Omental fat pad (tissue), 4 donors: ENCODE measurements around the gene ASB12. TPM values are rescaled to one million over a fixed set of nuclear protein-coding genes. Genes with fewer than 3 reads are reported as not detected.

Source experiments
- ATAC-seq: fragments of 150-250 bp; one replicate; pipeline ENCODE4 v1.9.1; 2016; ENCODE audit warnings: mild to moderate bottlenecking, moderate library complexity; ENCODE audit not compliant: low FRiP score
- DNase-seq: peaks from one replicate; pipeline ENCODE4 v3.0.0-alpha.2; 2019; ENCODE audit warnings: low spot score
- total RNA-seq, 4 donors: library from RNA; depleted of rRNA; stranded (reverse); fragments of >200 nt; gene quantifications; one replicate each; pipeline ENCODE4 v1.1.0, GENCODE V29; 2016
- TF ChIP-seq, protein P1 (sequence below), 3 donors: fragments of 450-650 bp; IDR thresholded peaks; one replicate each; pipeline ENCODE4 v1.5.1; 2016 to 2017; ENCODE audit warnings: antibody characterized with exemption in 3 of 3, mild to moderate bottlenecking in 3 of 3, moderate library complexity in 2 of 3

The ASB12 gene
- total RNA-seq, 4 donors from 2014 or later, result not detected

DNA sequence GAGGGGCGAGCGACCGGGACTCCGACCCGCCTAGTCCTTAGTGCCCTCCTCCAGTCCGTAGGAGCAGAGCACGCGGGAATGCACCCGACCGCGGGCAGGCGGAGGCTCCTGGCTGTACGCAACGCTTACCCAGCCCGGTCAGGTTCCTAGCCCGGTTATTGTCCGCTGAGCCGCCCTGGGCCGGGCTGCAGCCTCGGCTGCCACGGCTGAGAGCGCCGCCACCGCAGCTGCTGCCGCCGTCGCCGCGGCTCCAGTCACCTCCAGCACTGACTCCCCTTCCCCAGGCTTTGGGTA lies 25.0 kb downstream of the ASB12 start, which contains the start of gene AMER1:
AMER1 (minus strand) TSS at position 268 of the 294 bp plus-strand sequence. CDS start 12,422 bp downstream, outside the sequence.
- DNase-seq (no peak), ATAC-seq (peak; percentile 37)
- TF ChIP-seq, protein P1, sequence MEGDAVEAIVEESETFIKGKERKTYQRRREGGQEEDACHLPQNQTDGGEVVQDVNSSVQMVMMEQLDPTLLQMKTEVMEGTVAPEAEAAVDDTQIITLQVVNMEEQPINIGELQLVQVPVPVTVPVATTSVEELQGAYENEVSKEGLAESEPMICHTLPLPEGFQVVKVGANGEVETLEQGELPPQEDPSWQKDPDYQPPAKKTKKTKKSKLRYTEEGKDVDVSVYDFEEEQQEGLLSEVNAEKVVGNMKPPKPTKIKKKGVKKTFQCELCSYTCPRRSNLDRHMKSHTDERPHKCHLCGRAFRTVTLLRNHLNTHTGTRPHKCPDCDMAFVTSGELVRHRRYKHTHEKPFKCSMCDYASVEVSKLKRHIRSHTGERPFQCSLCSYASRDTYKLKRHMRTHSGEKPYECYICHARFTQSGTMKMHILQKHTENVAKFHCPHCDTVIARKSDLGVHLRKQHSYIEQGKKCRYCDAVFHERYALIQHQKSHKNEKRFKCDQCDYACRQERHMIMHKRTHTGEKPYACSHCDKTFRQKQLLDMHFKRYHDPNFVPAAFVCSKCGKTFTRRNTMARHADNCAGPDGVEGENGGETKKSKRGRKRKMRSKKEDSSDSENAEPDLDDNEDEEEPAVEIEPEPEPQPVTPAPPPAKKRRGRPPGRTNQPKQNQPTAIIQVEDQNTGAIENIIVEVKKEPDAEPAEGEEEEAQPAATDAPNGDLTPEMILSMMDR (IDR thresholded peaks at IDR 0.05), result no peak

DNA sequence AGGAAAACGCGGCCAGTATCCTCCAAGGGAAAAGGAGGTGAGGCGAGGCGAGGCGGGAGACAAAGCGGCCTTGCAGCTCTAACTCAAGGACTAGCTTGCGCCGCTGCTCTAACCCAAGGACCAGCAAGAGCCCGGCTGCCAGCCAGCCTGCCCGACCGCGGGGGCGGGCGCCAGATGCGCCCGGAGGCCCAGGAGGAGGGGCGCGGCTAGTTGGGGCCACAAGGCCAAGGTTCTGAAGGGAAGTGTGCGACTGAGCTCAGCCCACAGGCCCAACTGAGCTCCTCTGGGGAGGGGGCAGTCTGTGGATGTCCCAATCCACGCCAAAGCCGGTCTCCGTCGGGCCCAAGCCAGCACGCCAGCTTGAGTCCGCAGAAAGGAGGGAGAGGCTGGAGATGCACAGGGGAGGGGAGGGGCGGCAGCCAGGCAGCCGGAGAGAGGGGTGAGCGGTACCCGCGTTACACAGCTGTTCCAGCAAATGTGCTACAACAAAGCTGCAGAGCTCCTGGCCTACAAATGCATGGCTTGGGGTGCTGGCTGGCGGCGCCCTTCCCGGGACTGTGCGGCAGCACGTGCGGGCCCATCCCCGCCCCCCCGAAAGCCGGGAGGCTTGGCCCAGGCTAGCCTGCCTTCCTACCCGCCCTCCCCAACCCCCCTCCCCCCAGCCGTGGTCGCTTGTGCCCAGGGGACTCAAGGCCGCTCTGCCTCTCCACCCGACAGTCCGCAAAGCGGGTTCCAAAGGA lies 25.5 kb downstream of the ASB12 start:
- TF ChIP-seq, protein P1 (IDR thresholded peaks at IDR 0.05), result no peak
- no peak for ATAC-seq
- DNase-seq, result no peak

DNA sequence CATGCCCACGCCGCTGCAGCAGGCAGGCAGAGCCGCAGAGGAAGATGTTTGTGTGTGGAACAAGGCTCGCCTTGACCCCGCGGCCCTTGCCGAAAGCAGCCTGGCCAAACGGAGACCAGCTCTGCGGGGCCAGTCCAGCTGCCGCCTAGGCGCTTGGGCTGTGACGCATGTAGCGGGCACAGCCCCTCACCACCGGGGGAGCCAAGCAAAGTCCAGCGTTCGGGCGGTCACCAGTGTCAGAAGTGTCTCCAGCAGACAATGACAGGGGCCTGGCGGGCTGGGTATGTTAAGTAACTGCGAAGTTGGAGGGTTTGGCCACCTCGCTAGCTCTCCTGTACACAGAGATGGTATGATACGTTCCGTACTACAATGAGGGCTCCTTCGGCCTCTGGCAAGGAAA lies 26.2 kb downstream of the ASB12 start:
- ATAC-seq (no peak), DNase-seq (no peak)
- TF ChIP-seq, protein P1 (IDR thresholded peaks at IDR 0.05), result no peak

DNA sequence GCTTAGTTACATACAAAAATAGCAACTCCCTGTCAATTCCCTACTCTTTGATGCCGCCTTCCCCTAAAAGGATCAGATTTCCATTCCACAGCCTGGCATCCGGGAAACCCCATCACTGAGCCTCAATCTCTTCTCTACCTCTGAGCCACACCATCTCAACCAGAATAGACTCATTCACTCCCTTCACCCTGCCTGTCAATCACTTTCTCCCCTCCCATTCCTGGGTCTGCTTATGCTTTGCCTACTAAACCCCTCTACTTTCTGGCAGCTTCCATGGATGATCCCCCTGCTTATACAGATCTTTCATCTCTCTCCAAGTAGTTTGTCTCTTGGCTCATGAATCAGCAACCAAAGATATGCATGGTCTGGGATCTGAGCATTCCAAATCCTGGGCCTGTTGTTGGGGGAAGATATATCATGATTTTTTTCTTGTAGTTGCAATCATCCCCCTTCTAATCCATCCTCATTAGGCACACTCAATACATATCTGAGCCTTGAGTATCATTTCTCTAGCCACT lies 27.5 kb downstream of the ASB12 start:
- no peak for ATAC-seq
- no peak for DNase-seq
- TF ChIP-seq, protein P1 (IDR thresholded peaks at IDR 0.05), result no peak

DNA sequence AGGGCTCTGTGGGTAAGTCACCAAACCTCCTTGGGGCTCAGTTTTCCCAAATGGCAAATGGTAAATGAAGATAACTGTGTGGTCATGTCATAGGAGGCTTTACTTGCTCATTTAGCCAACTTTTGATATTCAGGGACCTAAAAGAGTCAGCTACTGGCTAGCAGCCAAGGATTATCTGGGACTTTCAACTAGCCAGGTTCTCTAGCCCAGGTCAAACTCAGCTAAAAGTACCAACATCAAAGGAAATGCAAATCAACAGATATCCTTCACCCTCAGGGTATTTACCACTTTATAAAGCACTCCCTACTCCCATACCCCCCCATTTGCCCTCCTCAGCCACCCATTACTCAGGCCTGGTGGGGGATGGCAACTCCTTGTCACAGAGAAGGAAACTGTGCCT lies 32.4 kb downstream of the ASB12 start:
- ATAC-seq, result no peak

DNA sequence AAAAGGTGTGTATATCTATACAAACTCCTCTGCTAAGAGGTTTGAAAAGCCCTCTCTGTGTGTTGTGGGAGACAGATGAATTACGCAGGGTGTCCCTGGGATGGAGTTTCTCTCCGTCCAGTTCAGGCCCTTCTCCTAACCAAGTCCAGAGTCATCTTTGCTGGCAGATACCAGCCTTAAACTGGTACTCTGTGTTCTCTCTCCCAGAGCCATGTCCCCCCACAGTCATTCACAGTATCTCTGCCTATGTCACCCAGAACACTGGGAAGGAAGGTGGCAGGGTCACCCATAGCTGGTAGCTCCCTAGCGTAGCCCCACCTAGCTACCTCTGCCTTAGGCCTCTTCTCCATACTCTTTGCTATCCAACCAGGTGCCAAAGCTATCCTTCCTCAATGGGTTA lies 33.8 kb downstream of the ASB12 start:
- ATAC-seq (no peak), DNase-seq (no peak)
- TF ChIP-seq, protein P1 (IDR thresholded peaks at IDR 0.05), result no peak

More for the DNA sequence above, 32.4 kb downstream of the ASB12 start:
- TF ChIP-seq, protein P1 (IDR thresholded peaks at IDR 0.05), result no peak
- DNase-seq, result no peak

DNA sequence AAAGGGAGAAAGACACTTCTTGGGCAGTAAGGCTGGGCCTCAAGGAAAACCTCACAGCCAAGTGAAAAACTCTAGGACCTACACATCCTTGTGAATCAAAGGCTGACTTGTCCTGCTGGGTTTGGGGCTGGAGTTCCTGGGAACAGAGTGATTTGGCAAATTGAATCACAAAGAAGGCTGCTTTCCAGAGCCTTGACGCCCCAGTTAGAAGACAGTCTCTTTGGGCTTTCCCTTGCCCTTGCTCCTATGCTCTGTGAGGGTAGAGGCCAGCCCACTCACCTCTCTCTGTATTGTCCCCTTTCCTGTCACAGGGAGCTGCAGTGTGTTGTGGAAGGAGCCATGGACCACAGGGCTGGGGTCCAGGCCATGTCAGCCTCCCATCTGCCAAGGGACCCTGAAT lies 34.5 kb downstream of the ASB12 start:
- DNase-seq (no peak), ATAC-seq (no peak)
- TF ChIP-seq, protein P1 (IDR thresholded peaks at IDR 0.05), result no peak
